H1 (cell line): ENCODE results near the gene ASB13. TPM values are rescaled to one million over a fixed set of nuclear protein-coding genes. Genes with fewer than 3 reads are reported as not detected.
A peak's percentile ranks its signal among the peaks of the same experiment; 100 is the strongest.

Experiments
- CTCF ChIA-PET: fragments of 300-600 bp; sonication (Branson Sonifier 250); formaldehyde crosslinking; loops from one replicate; lab custom pipeline; 2021; ENCODE audit not compliant: partially characterized antibody; lab: Charles Lee
- POLR2A ChIA-PET: fragments of 300-600 bp; sonication (Branson Sonifier 250); formaldehyde crosslinking; loops from one replicate; lab custom pipeline; 2021; ENCODE audit warnings: inconsistent platforms; ENCODE audit not compliant: partially characterized antibody; lab: Charles Lee
- DNase-seq, 2 experiments: peaks; one replicate each; pipeline versions ENCODE4 v3.0.0 to v3.0.0-alpha.2; 2010 to 2022; ENCODE audit warnings: low spot score in 2 of 2, low read depth in 1 of 2, mixed read lengths in 1 of 2
- FAIRE-seq: peaks from 2 replicates; lab custom pipeline; 2011; peaks lifted over from hg19 to GRCh38; lab: Jason Lieb, UNC
- H2AFZ ChIP-seq: 2 replicates; pipeline ENCODE4 v1.8.1; 2012; ENCODE audit warnings: low read length, inconsistent platforms
- H2AK5ac ChIP-seq: 2 replicates; pipeline ENCODE4 v1.6.1; 2013; ENCODE audit warnings: low read depth, low read length
- H2BK120ac ChIP-seq: replicated peaks from 2 replicates; pipeline ENCODE3; 2013; ENCODE audit warnings: low read depth, low read length, inconsistent platforms
- H2BK12ac ChIP-seq: 2 replicates; pipeline ENCODE4 v1.6.1; 2013; ENCODE audit warnings: low read depth, low read length
- H2BK15ac ChIP-seq: 2 replicates; pipeline ENCODE4 v1.6.1; 2013; ENCODE audit warnings: low read length
- H2BK20ac ChIP-seq: 2 replicates; pipeline ENCODE4 v1.6.1; 2013; ENCODE audit warnings: low read length
- H2BK5ac ChIP-seq: 2 replicates; pipeline ENCODE4 v1.6.1; 2013; ENCODE audit warnings: low read depth, low read length
- H3K14ac ChIP-seq: 2 replicates; pipeline ENCODE4 v1.6.1; 2013; ENCODE audit warnings: inconsistent platforms; ENCODE audit not compliant: insufficient read length
- H3K18ac ChIP-seq: 2 replicates; pipeline ENCODE4 v1.6.1; 2013; ENCODE audit warnings: low read length; ENCODE audit errors: extremely low read depth
- H3K23ac ChIP-seq: 2 replicates; pipeline ENCODE4 v1.6.1; 2013; ENCODE audit warnings: inconsistent platforms; ENCODE audit not compliant: insufficient read length
- H3K23me2 ChIP-seq: 2 replicates; pipeline ENCODE4 v1.6.1; 2013; ENCODE audit warnings: low read depth, low read length
- H3K27ac ChIP-seq: 2 replicates; pipeline ENCODE4 v1.6.1; 2011; ENCODE audit warnings: low read depth, low read length, inconsistent platforms
- H3K27me3 ChIP-seq, 4 experiments: replicated peaks in 1 of 4; 1 replicate in 1 of 4; 2 replicates in 3 of 4; pipeline versions ENCODE4 v1.6.1 to v1.8.1; 2011 to 2013; ENCODE audit warnings: low read length in 3 of 4, mild to moderate bottlenecking in 3 of 4, inconsistent platforms in 2 of 4, mixed read lengths in 2 of 4, moderate library complexity in 1 of 4; ENCODE audit not compliant: control insufficient read depth in 3 of 4, insufficient read depth in 3 of 4; ENCODE audit errors: extremely low read depth in 1 of 4
- H3K36me3 ChIP-seq, 4 experiments: 2 replicates each; pipeline versions ENCODE4 v1.6.1 to v1.8.1; 2011 to 2013; ENCODE audit warnings: mild to moderate bottlenecking in 4 of 4, low read length in 3 of 4, moderate library complexity in 2 of 4, control low read depth in 1 of 4, inconsistent platforms in 1 of 4; ENCODE audit not compliant: insufficient read depth in 4 of 4, control insufficient read depth in 2 of 4
- H3K4ac ChIP-seq: replicated peaks from 2 replicates; pipeline ENCODE3; 2013; ENCODE audit warnings: low read length, low read depth, mixed read lengths, inconsistent platforms; ENCODE audit not compliant: insufficient read length
- H3K4me1 ChIP-seq, 4 experiments: replicated peaks in 1 of 4; 1 replicate in 1 of 4; 2 replicates in 3 of 4; pipeline versions ENCODE4 v1.6.1 to v1.8.1; 2011 to 2013; ENCODE audit warnings: low read length in 3 of 4, inconsistent platforms in 2 of 4, mixed read lengths in 1 of 4; ENCODE audit not compliant: insufficient read depth in 4 of 4, control insufficient read depth in 3 of 4
- H3K4me2 ChIP-seq, 2 experiments: 2 replicates each; pipeline versions ENCODE4 v1.6.1 to v1.8.1; 2011 to 2013; ENCODE audit warnings: low read depth in 2 of 2, low read length in 2 of 2, control low read depth in 1 of 2, inconsistent platforms in 1 of 2, mild to moderate bottlenecking in 1 of 2; ENCODE audit not compliant: insufficient read depth in 1 of 2
- H3K4me3 ChIP-seq, 4 experiments: fragments of 200-600, 300-600 bp in 1 of 4; sonication (generic), shearing (Covaris generic), sonication (Bioruptor Twin) in 1 of 4; 2 replicates each; pipeline versions ENCODE4 v1.5.1 to v1.8.1; 2011 to 2016; ENCODE audit warnings: low read length in 4 of 4, low read depth in 3 of 4, control low read depth in 2 of 4, inconsistent platforms in 2 of 4, mild to moderate bottlenecking in 2 of 4, mixed read lengths in 1 of 4, moderate library complexity in 1 of 4; ENCODE audit not compliant: insufficient read depth in 2 of 4; ENCODE audit errors: extremely low read depth in 1 of 4
- H3K56ac ChIP-seq: replicated peaks from 2 replicates; pipeline ENCODE3; 2013; ENCODE audit warnings: low read depth, mild to moderate bottlenecking, mixed read lengths, low read length, inconsistent platforms; ENCODE audit not compliant: insufficient read length
- H3K79me1 ChIP-seq: 2 replicates; pipeline ENCODE4 v1.6.1; 2013; ENCODE audit warnings: low read depth, low read length, control low read depth
- H3K79me2 ChIP-seq, 2 experiments: 2 replicates each; pipeline versions ENCODE4 v1.6.1 to v1.8.1; 2012 to 2013; ENCODE audit warnings: low read length in 2 of 2, mild to moderate bottlenecking in 2 of 2, inconsistent platforms in 1 of 2; ENCODE audit not compliant: insufficient read depth in 2 of 2, control insufficient read depth in 1 of 2
- H3K9ac ChIP-seq, 4 experiments: replicated peaks in 1 of 4; 1 replicate in 1 of 4; 2 replicates in 3 of 4; pipeline versions ENCODE4 v1.6.1 to v1.8.1; 2011 to 2013; ENCODE audit warnings: low read depth in 3 of 4, low read length in 3 of 4, control low read depth in 2 of 4, mild to moderate bottlenecking in 2 of 4, moderate library complexity in 2 of 4, inconsistent platforms in 1 of 4; ENCODE audit errors: extremely low read depth in 1 of 4
- H3K9me3 ChIP-seq, 2 experiments: 2 replicates each; pipeline versions ENCODE4 v1.6.1 to v1.8.1; 2012 to 2013; ENCODE audit warnings: mild to moderate bottlenecking in 2 of 2, moderate library complexity in 2 of 2, control low read depth in 1 of 2, inconsistent platforms in 1 of 2, low read depth in 1 of 2, low read length in 1 of 2, mixed read lengths in 1 of 2; ENCODE audit not compliant: insufficient read depth in 2 of 2
- H4K20me1 ChIP-seq, 2 experiments: replicated peaks in 1 of 2; 2 replicates each; pipeline versions ENCODE3 to v1.8.1; 2011 to 2013; ENCODE audit warnings: inconsistent platforms in 2 of 2, low read length in 2 of 2, mild to moderate bottlenecking in 1 of 2; ENCODE audit not compliant: insufficient read depth in 2 of 2, control insufficient read depth in 1 of 2
- H4K5ac ChIP-seq: 2 replicates; pipeline ENCODE4 v1.6.1; 2013; ENCODE audit warnings: low read length, low read depth, mixed read lengths, inconsistent platforms; ENCODE audit not compliant: insufficient read length
- H4K8ac ChIP-seq: 2 replicates; pipeline ENCODE4 v1.8.0; 2013; ENCODE audit warnings: mild to moderate bottlenecking, moderate library complexity, low read length, inconsistent platforms; ENCODE audit not compliant: insufficient read depth; ENCODE audit errors: extremely low read depth
- H4K91ac ChIP-seq: replicated peaks from 2 replicates; pipeline ENCODE3; 2013; ENCODE audit warnings: low read length, mixed read lengths, inconsistent platforms; ENCODE audit not compliant: insufficient read length
- BACH1 ChIP-seq: IDR thresholded peaks from 2 replicates; pipeline ENCODE4 v1.6.1; 2012; ENCODE audit warnings: low read length, improper control_type of control experiment
- BCL11A ChIP-seq, 2 experiments: IDR thresholded peaks; one replicate each; pipeline ENCODE4 v1.6.1; 2011; ENCODE audit warnings: low read depth in 2 of 2, low read length in 2 of 2, mild to moderate bottlenecking in 2 of 2
- CBX5 ChIP-seq: fragments of 300-800, 300-1000 bp; sonication (generic); IDR thresholded peaks from 2 replicates; pipeline ENCODE4 v1.7.1; 2016; ENCODE audit warnings: antibody characterized with exemption, low read length, low read depth
- CBX8 ChIP-seq: fragments of 300-800, 300-1000 bp; sonication (generic); IDR thresholded peaks from 2 replicates; pipeline ENCODE4 v1.7.1; 2016; ENCODE audit warnings: low read depth, low read length, borderline replicate concordance
- CHD1 ChIP-seq: IDR thresholded peaks from 2 replicates; pipeline ENCODE4 v1.6.1; 2012; ENCODE audit warnings: low read depth, low read length, improper control_type of control experiment
- CHD2 ChIP-seq: IDR thresholded peaks from 2 replicates; pipeline ENCODE4 v1.6.1; 2012; ENCODE audit warnings: low read length, improper control_type of control experiment
- HDAC2 ChIP-seq, 2 experiments: fragments of 300-600 bp in 1 of 2; sonication (generic) in 1 of 2; IDR thresholded peaks; 2 replicates each; pipeline ENCODE4 v1.6.1; 2011 to 2012; ENCODE audit warnings: low read depth in 2 of 2, low read length in 2 of 2, mild to moderate bottlenecking in 2 of 2, moderate library complexity in 2 of 2, borderline replicate concordance in 1 of 2, inconsistent platforms in 1 of 2
- HDAC6 ChIP-seq: IDR thresholded peaks from one replicate; pipeline ENCODE4 v1.7.1; 2012; ENCODE audit warnings: low read depth, mild to moderate bottlenecking, inconsistent platforms, low read length, moderate library complexity
- JUND ChIP-seq: IDR thresholded peaks from 2 replicates; pipeline ENCODE4 v1.6.1; 2011; ENCODE audit warnings: mild to moderate bottlenecking, improper control_type of control experiment, low read length
- KDM4A ChIP-seq: IDR thresholded peaks from one replicate; pipeline ENCODE4 v1.7.1; 2012; ENCODE audit warnings: low read depth, mild to moderate bottlenecking, moderate library complexity, low read length, inconsistent platforms; ENCODE audit not compliant: severe bottlenecking
- PHF8 ChIP-seq: fragments of 200-600 bp; sonication (generic); conservative IDR thresholded peaks from 2 replicates; pipeline ENCODE4 v1.7.1; 2012; ENCODE audit warnings: low read depth, mild to moderate bottlenecking, inconsistent platforms, low read length, moderate library complexity
- SAP30 ChIP-seq: fragments of 300-600 bp; sonication (generic); IDR thresholded peaks from 2 replicates; pipeline ENCODE4 v1.7.1; 2012; ENCODE audit warnings: low read length, moderate library complexity, mild to moderate bottlenecking, inconsistent platforms; ENCODE audit not compliant: insufficient read depth, insufficient replicate concordance
- TEAD4 ChIP-seq: IDR thresholded peaks from 2 replicates; pipeline ENCODE4 v1.6.1; 2012; ENCODE audit warnings: low read depth, low read length, inconsistent platforms, mixed read lengths
- WGBS, 2 experiments: shearing (Covaris generic) in 1 of 2; methylation state at CpG; one replicate each; pipeline versions ENCODE4 v1.1.6 to v1.1.7; 2013 to 2015; ENCODE audit warnings: low lambda C conversion rate in 2 of 2, mixed read lengths in 2 of 2, inconsistent platforms in 1 of 2, low coverage in 1 of 2, missing lambda C conversion rate in 1 of 2; ENCODE audit not compliant: insufficient replicate concordance in 2 of 2, insufficient coverage in 1 of 2, insufficient read length in 1 of 2; ENCODE audit errors: extremely low coverage in 1 of 2, missing lambda C conversion rate in 1 of 2; 5-methylcytosine and 5-hydroxymethylcytosine counted together
- polyA plus RNA-seq, 7 experiments: library from polyadenylated mRNA; depleted of rRNA in 3 of 7; stranded (reverse) in 5 of 7; unstranded in 2 of 7; fragments of >200 nt in 5 of 7; fragments of 200-250 nt in 2 of 7; gene quantifications; 1 replicate in 5 of 7; 2 replicates in 1 of 7; 4 replicates in 1 of 7; pipeline versions ENCODE4 v1.2.1 to v1.2.3, GENCODE V29; 2011 to 2013; ENCODE audit warnings: missing spikeins in 2 of 7, mixed read lengths in 2 of 7
- total RNA-seq: library from RNA; stranded (reverse); fragmentation: NEBNext Ultra II Directional; extraction: Animal tissue kit (Norgen Biotek cat#: 25700); gene quantifications from 2 replicates; pipeline ENCODE4 v1.2.1, GENCODE V29; 2021
- TF ChIP-seq, protein P1 (sequence below): IDR thresholded peaks from 2 replicates; pipeline ENCODE4 v1.6.1; 2011; ENCODE audit warnings: low read depth, mild to moderate bottlenecking, low read length; ENCODE audit not compliant: insufficient read depth

ASB13 gene
- total and polyA plus RNA-seq, 2 of the 8 experiments (the other 6 are each of a cell fraction or from before 2014, with no cell fraction given): 12.3 to 20.2 TPM

GRCh38 chr10:5606321-5606720 lies 60.1 kb downstream of the ASB13 start:
- DNase-seq (no peak), FAIRE-seq (no peak)
- no peaks in the 10 kb centered on the region for H3K4me1 ChIP-seq
- H4K91ac ChIP-seq: no peak overlapping the region
- no peak overlapping the region for H2BK120ac ChIP-seq
- H3K18ac ChIP-seq: peak overlapping the region; percentile 27; the same call in 1 of the 2 replicates
- ChIA-PET POLR2A (no interaction called here), CTCF (interaction anchor here (0.8 to 1.6 kb wide), 3 partner anchors 9 to 165 kb away, joined by 3 to 4 read pairs (median 3); no protein-coding TSS in a partner anchor)
- H4K5ac ChIP-seq: no peak overlapping the region
- no peaks in the 10 kb centered on the region for H4K20me1 ChIP-seq
- no peak overlapping the region for H3K4ac ChIP-seq
- H2BK5ac ChIP-seq: no peak overlapping the region
- H3K23ac ChIP-seq: no peak overlapping the region
- H2BK12ac ChIP-seq: no peak overlapping the region
- H3K27me3 ChIP-seq: no peaks in the 10 kb centered on the region
- no peak overlapping the region for H3K4me3 ChIP-seq
- H3K14ac ChIP-seq: no peak overlapping the region
- no peak overlapping the region for H2BK15ac ChIP-seq
- no peak overlapping the region for H2BK20ac ChIP-seq
- no peaks in the 10 kb centered on the region for H3K36me3 ChIP-seq
- WGBS, 2 experiments: 89% methylated on average over 8 of the region's 8 CpGs; no CpG with 5 or more reads in 1 of the 2 experiments
- H2AK5ac ChIP-seq: no peak overlapping the region
- H3K9ac ChIP-seq: no peak overlapping the region
- no peaks in the 10 kb centered on the region for H3K9me3 ChIP-seq
- H3K79me1 ChIP-seq: no peaks in the 10 kb centered on the region
- H3K56ac ChIP-seq: no peak overlapping the region
- no peak overlapping the region; the same call in 1 of the 2 replicates for H2AFZ ChIP-seq
- no peak overlapping the region for H4K8ac ChIP-seq
- TF ChIP-seq HDAC6 (no peak), CHD1 (no peak), CHD2 (no peak), CBX8 (no peak), JUND (no peak), TEAD4 (no peak), HDAC2 (IDR thresholded peaks at IDR 0.05; ENCODE audit: borderline replicate concordance in 1 of 2, low read depth in 2 of 2, low read length in 2 of 2) (no peak), BCL11A (IDR thresholded peaks at IDR 0.05; ENCODE audit: low read depth in 2 of 2, low read length in 2 of 2) (no peak), BACH1 (no peak), SAP30 (no peak), PHF8 (no peak), KDM4A (no peak), CBX5 (no peak)
- TF ChIP-seq, protein P1, sequence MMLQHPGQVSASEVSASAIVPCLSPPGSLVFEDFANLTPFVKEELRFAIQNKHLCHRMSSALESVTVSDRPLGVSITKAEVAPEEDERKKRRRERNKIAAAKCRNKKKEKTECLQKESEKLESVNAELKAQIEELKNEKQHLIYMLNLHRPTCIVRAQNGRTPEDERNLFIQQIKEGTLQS: no peak
- no peaks in the 10 kb centered on the region for H3K79me2 ChIP-seq
- no peak overlapping the region for H3K4me2 ChIP-seq
- no peaks in the 10 kb centered on the region; the same call in 1 of the 2 replicates for H3K23me2 ChIP-seq
- H3K27ac ChIP-seq: no peak overlapping the region
